ENCODE data around the gene FAF1.

- TF ChIP-seq CTCF (IDR thresholded peaks at IDR 0.05) (no peak), POLR2A (IDR thresholded peaks at IDR 0.05) (no peak)
These were observed 471.2 kb downstream of the FAF1 start for GRCh38 chr1:50488876-50489275.

All from lower leg skin (tissue), 3 donors.